H1 (cell line): ENCODE data around the gene MOK. TPM values are rescaled to one million over a fixed set of nuclear protein-coding genes. Genes with fewer than 3 reads are reported as not detected.

Experiments used
- CTCF ChIA-PET: fragments of 300-600 bp; sonication (Branson Sonifier 250); formaldehyde crosslinking; loops from one replicate; lab custom pipeline; 2021; ENCODE audit not compliant: partially characterized antibody; lab: Charles Lee
- POLR2A ChIA-PET: fragments of 300-600 bp; sonication (Branson Sonifier 250); formaldehyde crosslinking; loops from one replicate; lab custom pipeline; 2021; ENCODE audit warnings: inconsistent platforms; ENCODE audit not compliant: partially characterized antibody; lab: Charles Lee
- DNase-seq, 2 experiments: peaks; one replicate each; pipeline versions ENCODE4 v3.0.0 to v3.0.0-alpha.2; 2010 to 2022; ENCODE audit warnings: low spot score in 2 of 2, low read depth in 1 of 2, mixed read lengths in 1 of 2
- FAIRE-seq: peaks from 2 replicates; lab custom pipeline; 2011; peaks lifted over from hg19 to GRCh38; lab: Jason Lieb, UNC
- H2AFZ ChIP-seq: 2 replicates; pipeline ENCODE4 v1.8.1; 2012; ENCODE audit warnings: low read length, inconsistent platforms
- H2AK5ac ChIP-seq: 2 replicates; pipeline ENCODE4 v1.6.1; 2013; ENCODE audit warnings: low read depth, low read length
- H2BK120ac ChIP-seq: replicated peaks from 2 replicates; pipeline ENCODE3; 2013; ENCODE audit warnings: low read depth, low read length, inconsistent platforms
- H2BK12ac ChIP-seq: 2 replicates; pipeline ENCODE4 v1.6.1; 2013; ENCODE audit warnings: low read depth, low read length
- H2BK15ac ChIP-seq: 2 replicates; pipeline ENCODE4 v1.6.1; 2013; ENCODE audit warnings: low read length
- H2BK20ac ChIP-seq: 2 replicates; pipeline ENCODE4 v1.6.1; 2013; ENCODE audit warnings: low read length
- H2BK5ac ChIP-seq: 2 replicates; pipeline ENCODE4 v1.6.1; 2013; ENCODE audit warnings: low read depth, low read length
- H3K14ac ChIP-seq: 2 replicates; pipeline ENCODE4 v1.6.1; 2013; ENCODE audit warnings: inconsistent platforms; ENCODE audit not compliant: insufficient read length
- H3K18ac ChIP-seq: 2 replicates; pipeline ENCODE4 v1.6.1; 2013; ENCODE audit warnings: low read length; ENCODE audit errors: extremely low read depth
- H3K23ac ChIP-seq: 2 replicates; pipeline ENCODE4 v1.6.1; 2013; ENCODE audit warnings: inconsistent platforms; ENCODE audit not compliant: insufficient read length
- H3K23me2 ChIP-seq: 2 replicates; pipeline ENCODE4 v1.6.1; 2013; ENCODE audit warnings: low read depth, low read length
- H3K27ac ChIP-seq: 2 replicates; pipeline ENCODE4 v1.6.1; 2011; ENCODE audit warnings: low read depth, low read length, inconsistent platforms
- H3K27me3 ChIP-seq, 4 experiments: replicated peaks in 1 of 4; 1 replicate in 1 of 4; 2 replicates in 3 of 4; pipeline versions ENCODE4 v1.6.1 to v1.8.1; 2011 to 2013; ENCODE audit warnings: low read length in 3 of 4, mild to moderate bottlenecking in 3 of 4, inconsistent platforms in 2 of 4, mixed read lengths in 2 of 4, moderate library complexity in 1 of 4; ENCODE audit not compliant: control insufficient read depth in 3 of 4, insufficient read depth in 3 of 4; ENCODE audit errors: extremely low read depth in 1 of 4
- H3K36me3 ChIP-seq, 4 experiments: 2 replicates each; pipeline versions ENCODE4 v1.6.1 to v1.8.1; 2011 to 2013; ENCODE audit warnings: mild to moderate bottlenecking in 4 of 4, low read length in 3 of 4, moderate library complexity in 2 of 4, control low read depth in 1 of 4, inconsistent platforms in 1 of 4; ENCODE audit not compliant: insufficient read depth in 4 of 4, control insufficient read depth in 2 of 4
- H3K4ac ChIP-seq: replicated peaks from 2 replicates; pipeline ENCODE3; 2013; ENCODE audit warnings: low read length, low read depth, mixed read lengths, inconsistent platforms; ENCODE audit not compliant: insufficient read length
- H3K4me1 ChIP-seq, 4 experiments: replicated peaks in 1 of 4; 1 replicate in 1 of 4; 2 replicates in 3 of 4; pipeline versions ENCODE4 v1.6.1 to v1.8.1; 2011 to 2013; ENCODE audit warnings: low read length in 3 of 4, inconsistent platforms in 2 of 4, mixed read lengths in 1 of 4; ENCODE audit not compliant: insufficient read depth in 4 of 4, control insufficient read depth in 3 of 4
- H3K4me2 ChIP-seq, 2 experiments: 2 replicates each; pipeline versions ENCODE4 v1.6.1 to v1.8.1; 2011 to 2013; ENCODE audit warnings: low read depth in 2 of 2, low read length in 2 of 2, control low read depth in 1 of 2, inconsistent platforms in 1 of 2, mild to moderate bottlenecking in 1 of 2; ENCODE audit not compliant: insufficient read depth in 1 of 2
- H3K4me3 ChIP-seq, 4 experiments: fragments of 200-600, 300-600 bp in 1 of 4; sonication (generic), shearing (Covaris generic), sonication (Bioruptor Twin) in 1 of 4; 2 replicates each; pipeline versions ENCODE4 v1.5.1 to v1.8.1; 2011 to 2016; ENCODE audit warnings: low read length in 4 of 4, low read depth in 3 of 4, control low read depth in 2 of 4, inconsistent platforms in 2 of 4, mild to moderate bottlenecking in 2 of 4, mixed read lengths in 1 of 4, moderate library complexity in 1 of 4; ENCODE audit not compliant: insufficient read depth in 2 of 4; ENCODE audit errors: extremely low read depth in 1 of 4
- H3K56ac ChIP-seq: replicated peaks from 2 replicates; pipeline ENCODE3; 2013; ENCODE audit warnings: low read depth, mild to moderate bottlenecking, mixed read lengths, low read length, inconsistent platforms; ENCODE audit not compliant: insufficient read length
- H3K79me1 ChIP-seq: 2 replicates; pipeline ENCODE4 v1.6.1; 2013; ENCODE audit warnings: low read depth, low read length, control low read depth
- H3K79me2 ChIP-seq, 2 experiments: 2 replicates each; pipeline versions ENCODE4 v1.6.1 to v1.8.1; 2012 to 2013; ENCODE audit warnings: low read length in 2 of 2, mild to moderate bottlenecking in 2 of 2, inconsistent platforms in 1 of 2; ENCODE audit not compliant: insufficient read depth in 2 of 2, control insufficient read depth in 1 of 2
- H3K9ac ChIP-seq, 4 experiments: replicated peaks in 1 of 4; 1 replicate in 1 of 4; 2 replicates in 3 of 4; pipeline versions ENCODE4 v1.6.1 to v1.8.1; 2011 to 2013; ENCODE audit warnings: low read depth in 3 of 4, low read length in 3 of 4, control low read depth in 2 of 4, mild to moderate bottlenecking in 2 of 4, moderate library complexity in 2 of 4, inconsistent platforms in 1 of 4; ENCODE audit errors: extremely low read depth in 1 of 4
- H3K9me3 ChIP-seq, 2 experiments: 2 replicates each; pipeline versions ENCODE4 v1.6.1 to v1.8.1; 2012 to 2013; ENCODE audit warnings: mild to moderate bottlenecking in 2 of 2, moderate library complexity in 2 of 2, control low read depth in 1 of 2, inconsistent platforms in 1 of 2, low read depth in 1 of 2, low read length in 1 of 2, mixed read lengths in 1 of 2; ENCODE audit not compliant: insufficient read depth in 2 of 2
- H4K20me1 ChIP-seq, 2 experiments: replicated peaks in 1 of 2; 2 replicates each; pipeline versions ENCODE3 to v1.8.1; 2011 to 2013; ENCODE audit warnings: inconsistent platforms in 2 of 2, low read length in 2 of 2, mild to moderate bottlenecking in 1 of 2; ENCODE audit not compliant: insufficient read depth in 2 of 2, control insufficient read depth in 1 of 2
- H4K5ac ChIP-seq: 2 replicates; pipeline ENCODE4 v1.6.1; 2013; ENCODE audit warnings: low read length, low read depth, mixed read lengths, inconsistent platforms; ENCODE audit not compliant: insufficient read length
- H4K8ac ChIP-seq: 2 replicates; pipeline ENCODE4 v1.8.0; 2013; ENCODE audit warnings: mild to moderate bottlenecking, moderate library complexity, low read length, inconsistent platforms; ENCODE audit not compliant: insufficient read depth; ENCODE audit errors: extremely low read depth
- H4K91ac ChIP-seq: replicated peaks from 2 replicates; pipeline ENCODE3; 2013; ENCODE audit warnings: low read length, mixed read lengths, inconsistent platforms; ENCODE audit not compliant: insufficient read length
- BACH1 ChIP-seq: IDR thresholded peaks from 2 replicates; pipeline ENCODE4 v1.6.1; 2012; ENCODE audit warnings: low read length, improper control_type of control experiment
- CBX5 ChIP-seq: fragments of 300-800, 300-1000 bp; sonication (generic); IDR thresholded peaks from 2 replicates; pipeline ENCODE4 v1.7.1; 2016; ENCODE audit warnings: antibody characterized with exemption, low read length, low read depth
- CREB1 ChIP-seq: IDR thresholded peaks from 2 replicates; pipeline ENCODE4 v1.6.1; 2012; ENCODE audit warnings: inconsistent platforms
- CTBP2 ChIP-seq: IDR thresholded peaks from 2 replicates; pipeline ENCODE4 v1.7.0; 2011; ENCODE audit warnings: borderline replicate concordance, mild to moderate bottlenecking, moderate library complexity, mixed read lengths, low read length; ENCODE audit not compliant: insufficient read depth, insufficient read length
- HDAC2 ChIP-seq, 2 experiments: fragments of 300-600 bp in 1 of 2; sonication (generic) in 1 of 2; IDR thresholded peaks; 2 replicates each; pipeline ENCODE4 v1.6.1; 2011 to 2012; ENCODE audit warnings: low read depth in 2 of 2, low read length in 2 of 2, mild to moderate bottlenecking in 2 of 2, moderate library complexity in 2 of 2, borderline replicate concordance in 1 of 2, inconsistent platforms in 1 of 2
- MAFK ChIP-seq: IDR thresholded peaks from 2 replicates; pipeline ENCODE4 v1.6.1; 2012; ENCODE audit warnings: low read depth, mild to moderate bottlenecking, improper control_type of control experiment, low read length
- NANOG ChIP-seq: IDR thresholded peaks from 2 replicates; pipeline ENCODE4 v1.6.1; 2011; ENCODE audit warnings: low read length, low read depth, mild to moderate bottlenecking, inconsistent platforms; ENCODE audit not compliant: insufficient read depth, poor library complexity, severe bottlenecking
- PHF8 ChIP-seq: fragments of 200-600 bp; sonication (generic); conservative IDR thresholded peaks from 2 replicates; pipeline ENCODE4 v1.7.1; 2012; ENCODE audit warnings: low read depth, mild to moderate bottlenecking, inconsistent platforms, low read length, moderate library complexity
- RNF2 ChIP-seq: fragments of 200-900, 300-1000 bp; sonication (generic); IDR thresholded peaks from 2 replicates; pipeline ENCODE4 v1.7.1; 2016; ENCODE audit warnings: borderline replicate concordance, low read depth, mild to moderate bottlenecking, antibody characterized with exemption, low read length; ENCODE audit not compliant: poor library complexity, severe bottlenecking; ENCODE audit errors: missing control alignments
- TEAD4 ChIP-seq: IDR thresholded peaks from 2 replicates; pipeline ENCODE4 v1.6.1; 2012; ENCODE audit warnings: low read depth, low read length, inconsistent platforms, mixed read lengths
- WGBS, 2 experiments: shearing (Covaris generic) in 1 of 2; methylation state at CpG; one replicate each; pipeline versions ENCODE4 v1.1.6 to v1.1.7; 2013 to 2015; ENCODE audit warnings: low lambda C conversion rate in 2 of 2, mixed read lengths in 2 of 2, inconsistent platforms in 1 of 2, low coverage in 1 of 2, missing lambda C conversion rate in 1 of 2; ENCODE audit not compliant: insufficient replicate concordance in 2 of 2, insufficient coverage in 1 of 2, insufficient read length in 1 of 2; ENCODE audit errors: extremely low coverage in 1 of 2, missing lambda C conversion rate in 1 of 2; 5-methylcytosine and 5-hydroxymethylcytosine counted together
- polyA plus RNA-seq, 7 experiments: library from polyadenylated mRNA; depleted of rRNA in 3 of 7; stranded (reverse) in 5 of 7; unstranded in 2 of 7; fragments of >200 nt in 5 of 7; fragments of 200-250 nt in 2 of 7; gene quantifications; 1 replicate in 5 of 7; 2 replicates in 1 of 7; 4 replicates in 1 of 7; pipeline versions ENCODE4 v1.2.1 to v1.2.3, GENCODE V29; 2011 to 2013; ENCODE audit warnings: missing spikeins in 2 of 7, mixed read lengths in 2 of 7
- total RNA-seq: library from RNA; stranded (reverse); fragmentation: NEBNext Ultra II Directional; extraction: Animal tissue kit (Norgen Biotek cat#: 25700); gene quantifications from 2 replicates; pipeline ENCODE4 v1.2.1, GENCODE V29; 2021
- TF ChIP-seq, protein P1 (sequence below): IDR thresholded peaks from 2 replicates; pipeline ENCODE4 v1.6.1; 2012; ENCODE audit warnings: inconsistent platforms

The MOK gene
- total and polyA plus RNA-seq, 2 of the 8 experiments (the other 6 are each of a cell fraction or from before 2014, with no cell fraction given): 2.1 to 2.5 TPM

DNA sequence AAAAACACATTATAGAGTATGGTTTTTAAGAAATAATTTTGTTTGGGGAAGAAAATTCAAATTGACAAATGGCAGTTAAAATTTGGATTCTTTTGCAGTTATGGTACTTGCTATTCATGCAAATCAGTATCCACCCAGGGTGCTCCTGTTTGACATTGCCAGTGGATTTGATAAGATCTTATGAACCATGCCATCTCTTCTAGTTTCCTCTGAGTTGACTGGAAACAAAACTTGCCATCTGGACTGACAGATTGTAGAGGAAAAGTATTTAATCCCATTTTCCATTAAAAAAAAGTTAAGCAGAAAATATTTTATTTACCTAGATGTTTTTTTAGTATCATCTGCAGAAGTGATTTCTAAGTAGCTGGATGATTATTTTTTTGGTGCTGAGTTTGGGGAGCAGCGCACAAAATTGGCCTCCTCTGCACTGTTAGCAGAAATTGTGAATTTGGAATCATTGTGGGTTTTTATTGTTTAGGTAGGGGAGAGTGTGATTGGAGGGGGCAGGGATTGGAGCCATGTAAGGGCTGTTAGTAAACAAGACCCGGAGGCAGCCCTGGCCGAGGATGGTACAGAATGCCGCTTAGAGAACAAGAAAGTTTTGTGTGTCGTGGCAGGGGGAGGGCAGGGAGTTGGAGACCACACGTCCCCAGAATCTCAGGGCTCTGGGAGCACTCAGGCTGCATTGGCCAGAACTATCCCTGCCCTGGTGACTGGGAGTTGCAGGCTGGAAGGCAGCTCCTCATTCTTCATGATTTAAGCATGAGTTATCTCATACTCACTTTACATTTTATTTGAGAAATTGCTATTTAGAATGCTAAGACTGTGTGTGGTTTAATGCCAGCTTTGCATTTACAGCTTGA lies 108.7 kb downstream of the MOK start:
- Histone ChIP-seq H3K27me3 (no peaks in the 10 kb centered on the region), H4K91ac (no peak overlapping the region), H4K20me1 (peaks cover 0 to 14% of the 10 kb centered on the region in 2 experiments), H4K8ac (no peak overlapping the region), H3K4me3 (no peak overlapping the region), H3K27ac (no peak overlapping the region), H4K5ac (no peak overlapping the region), H3K4ac (no peak overlapping the region), H2AFZ (no peak overlapping the region), H3K9me3 (no peaks in the 10 kb centered on the region), H3K56ac (no peak overlapping the region), H3K9ac (no peak overlapping the region), H3K4me2 (no peak overlapping the region), H2BK120ac (no peak overlapping the region), H2BK12ac (no peak overlapping the region), H3K36me3 (peaks cover 0 to 32% (median 2%) of the 10 kb centered on the region in 4 experiments; a peak in 3 of 8 replicates), H3K14ac (no peak overlapping the region), H2BK20ac (no peak overlapping the region), H3K4me1 (peaks cover 0 to 3% (median 0%) of the 10 kb centered on the region in 4 experiments; a peak in 2 of 7 replicates), H3K79me1 (peaks cover 15% of the 10 kb centered on the region), H2BK5ac (no peak overlapping the region; the same call in 1 of the 2 replicates), H2AK5ac (no peak overlapping the region), H3K79me2 (peaks cover 0 to 21% of the 10 kb centered on the region in 2 experiments; a peak in 2 of 4 replicates), H3K23me2 (no peaks in the 10 kb centered on the region), H3K18ac (no peak overlapping the region), H3K23ac (no peak overlapping the region), H2BK15ac (no peak overlapping the region)
- 91% methylated on average over 6 of the region's 6 CpGs; no CpG with 5 or more reads in 1 of the 2 experiments for WGBS, 2 experiments
- ChIA-PET POLR2A (no interaction called here), CTCF (interaction anchor here (1.0 to 1.5 kb wide), 3 partner anchors 8 to 19 kb away, joined by 3 to 6 read pairs (median 3); no protein-coding TSS in a partner anchor)
- FAIRE-seq: no peak
- no peak for DNase-seq
- TF ChIP-seq PHF8 (no peak), TEAD4 (no peak), CBX5 (no peak), NANOG (no peak), CREB1 (no peak), BACH1 (no peak), CTBP2 (no peak), MAFK (no peak), RNF2 (no peak), HDAC2 (IDR thresholded peaks at IDR 0.05; ENCODE audit: borderline replicate concordance in 1 of 2, low read depth in 2 of 2, low read length in 2 of 2) (no peak)
- TF ChIP-seq, protein P1, sequence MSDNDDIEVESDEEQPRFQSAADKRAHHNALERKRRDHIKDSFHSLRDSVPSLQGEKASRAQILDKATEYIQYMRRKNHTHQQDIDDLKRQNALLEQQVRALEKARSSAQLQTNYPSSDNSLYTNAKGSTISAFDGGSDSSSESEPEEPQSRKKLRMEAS: no peak
